Vagina (tissue), 2 donors: ENCODE measurements around the gene CCNB1IP1. TPM values are rescaled to one million over a fixed set of nuclear protein-coding genes. Genes with fewer than 3 reads are reported as not detected.

Experiments
- DNase-seq, 2 donors: peaks; one replicate each; pipeline ENCODE4 v3.0.0-alpha.2; 2017; ENCODE audit errors: extremely low spot score in 2 of 2
- H3K27ac ChIP-seq: fragments of 200-600 bp; sonication (generic); one replicate; pipeline ENCODE4 v1.5.1; 2019
- H3K27me3 ChIP-seq: fragments of 200-600 bp; sonication (generic); one replicate; pipeline ENCODE4 v1.5.1; 2019
- H3K36me3 ChIP-seq, 2 donors: fragments of 200-600 bp; sonication (generic); one replicate each; pipeline ENCODE4 v1.5.1; 2017 to 2019
- H3K4me1 ChIP-seq: fragments of 200-600 bp; sonication (generic); one replicate; pipeline ENCODE4 v1.5.1; 2019
- H3K4me3 ChIP-seq, 2 donors: fragments of 200-600 bp; sonication (generic); 1 replicate in 1 of 2; 2 replicates in 1 of 2; pipeline ENCODE4 v1.5.1; 2016 to 2019
- H3K9me3 ChIP-seq: fragments of 200-600 bp; sonication (generic); one replicate; pipeline ENCODE4 v1.5.1; 2019
- POLR2A ChIP-seq, 2 donors: fragments of 450-650 bp; IDR thresholded peaks; one replicate each; pipeline ENCODE4 v1.6.1; 2017; ENCODE audit warnings: antibody characterized with exemption in 2 of 2, mild to moderate bottlenecking in 2 of 2, moderate library complexity in 2 of 2
- POLR2AphosphoS5 ChIP-seq, 2 donors: sonication (generic); formaldehyde crosslinking; IDR thresholded peaks; one replicate each; pipeline ENCODE4 v1.9.0; 2017; ENCODE audit warnings: antibody characterized with exemption in 2 of 2, mild to moderate bottlenecking in 2 of 2, low read depth in 1 of 2; ENCODE audit not compliant: insufficient read depth in 1 of 2
- intact Hi-C: fragments of 100-400 bp; cut with DNase I; formaldehyde crosslinking; loops from one replicate; pipeline ENCODE4 v1.15.1; 2023
- total RNA-seq: library from RNA; depleted of rRNA; stranded (reverse); fragments of >200 nt; gene quantifications from one replicate; pipeline ENCODE4 v1.2.3, GENCODE V29; 2016
- TF ChIP-seq, protein P1 (sequence below), 3 experiments: fragments of 450-650 bp in 2 of 3; fragments of 200-600 bp in 1 of 3; sonication (generic) in 1 of 3; IDR thresholded peaks; one replicate each; pipeline ENCODE4 v1.5.1; 2017 to 2019; ENCODE audit warnings: antibody characterized with exemption in 3 of 3, mild to moderate bottlenecking in 2 of 3, moderate library complexity in 2 of 3

Gene CCNB1IP1, protein sequence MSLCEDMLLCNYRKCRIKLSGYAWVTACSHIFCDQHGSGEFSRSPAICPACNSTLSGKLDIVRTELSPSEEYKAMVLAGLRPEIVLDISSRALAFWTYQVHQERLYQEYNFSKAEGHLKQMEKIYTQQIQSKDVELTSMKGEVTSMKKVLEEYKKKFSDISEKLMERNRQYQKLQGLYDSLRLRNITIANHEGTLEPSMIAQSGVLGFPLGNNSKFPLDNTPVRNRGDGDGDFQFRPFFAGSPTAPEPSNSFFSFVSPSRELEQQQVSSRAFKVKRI
- 38.5 TPM for total RNA-seq

DNA sequence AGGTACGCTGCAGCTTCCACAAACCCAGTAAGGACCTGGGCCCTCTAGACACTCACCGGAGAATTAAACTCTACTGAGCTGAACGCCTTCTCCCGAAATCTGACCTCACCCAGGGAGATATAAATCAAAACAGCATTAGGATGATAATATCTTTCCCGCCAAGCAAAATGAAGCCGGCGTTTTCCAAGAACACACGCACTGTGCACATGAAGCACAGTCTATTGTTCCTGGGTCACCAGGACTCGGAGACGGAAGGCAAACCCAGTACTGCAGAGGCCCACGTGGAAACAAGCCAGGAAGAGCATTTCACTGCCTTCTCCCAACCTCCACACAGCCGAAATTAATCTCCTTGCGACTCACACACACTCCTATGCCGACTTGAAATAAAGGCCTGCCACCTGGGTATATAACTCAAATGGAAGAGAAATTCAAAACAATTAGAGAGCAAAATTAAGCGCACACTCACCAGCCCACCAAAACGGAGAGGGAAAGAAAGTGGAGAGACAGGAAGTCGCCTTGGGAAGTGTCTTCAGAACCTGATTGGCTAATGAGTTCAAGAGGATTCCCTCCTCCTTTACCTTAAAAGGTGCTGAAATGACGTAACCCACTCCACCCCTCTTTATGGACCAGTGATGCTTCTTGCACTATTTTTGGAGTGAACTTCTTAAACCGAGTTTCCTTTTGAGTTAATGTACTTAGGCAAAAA is at the start of gene CCNB1IP1:
TSS of gene CCNB1IP1 (minus strand) at position 492 of the 706 bp plus-strand sequence. CDS start 16,756 bp downstream, outside the sequence.
- no peaks in the 10 kb centered on the region for H3K36me3 ChIP-seq
- peak within 1 kb of the TSS; percentile 87 for H3K27ac ChIP-seq
- DNase-seq = peak in 1 of 2 donors; percentile 92
- H3K9me3 ChIP-seq = no peaks in the 10 kb centered on the region
- TF ChIP-seq POLR2A (IDR thresholded peaks at IDR 0.05) (peak in 1 of 2 donors; percentile 65), POLR2AphosphoS5 (IDR thresholded peaks at IDR 0.05; ENCODE audit: insufficient read depth in 1 of 2, low read depth in 1 of 2) (peak; percentile 50 to 93)
- TF ChIP-seq, protein P1, sequence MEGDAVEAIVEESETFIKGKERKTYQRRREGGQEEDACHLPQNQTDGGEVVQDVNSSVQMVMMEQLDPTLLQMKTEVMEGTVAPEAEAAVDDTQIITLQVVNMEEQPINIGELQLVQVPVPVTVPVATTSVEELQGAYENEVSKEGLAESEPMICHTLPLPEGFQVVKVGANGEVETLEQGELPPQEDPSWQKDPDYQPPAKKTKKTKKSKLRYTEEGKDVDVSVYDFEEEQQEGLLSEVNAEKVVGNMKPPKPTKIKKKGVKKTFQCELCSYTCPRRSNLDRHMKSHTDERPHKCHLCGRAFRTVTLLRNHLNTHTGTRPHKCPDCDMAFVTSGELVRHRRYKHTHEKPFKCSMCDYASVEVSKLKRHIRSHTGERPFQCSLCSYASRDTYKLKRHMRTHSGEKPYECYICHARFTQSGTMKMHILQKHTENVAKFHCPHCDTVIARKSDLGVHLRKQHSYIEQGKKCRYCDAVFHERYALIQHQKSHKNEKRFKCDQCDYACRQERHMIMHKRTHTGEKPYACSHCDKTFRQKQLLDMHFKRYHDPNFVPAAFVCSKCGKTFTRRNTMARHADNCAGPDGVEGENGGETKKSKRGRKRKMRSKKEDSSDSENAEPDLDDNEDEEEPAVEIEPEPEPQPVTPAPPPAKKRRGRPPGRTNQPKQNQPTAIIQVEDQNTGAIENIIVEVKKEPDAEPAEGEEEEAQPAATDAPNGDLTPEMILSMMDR (IDR thresholded peaks at IDR 0.05) = no peak
- H3K4me3 ChIP-seq = peak within 1 kb of the TSS; percentile 63 to 68
- H3K4me1 ChIP-seq = peaks cover 18% of the 10 kb centered on the region
- no peaks in the 10 kb centered on the region for H3K27me3 ChIP-seq
- intact Hi-C loops = no loop called here

DNA sequence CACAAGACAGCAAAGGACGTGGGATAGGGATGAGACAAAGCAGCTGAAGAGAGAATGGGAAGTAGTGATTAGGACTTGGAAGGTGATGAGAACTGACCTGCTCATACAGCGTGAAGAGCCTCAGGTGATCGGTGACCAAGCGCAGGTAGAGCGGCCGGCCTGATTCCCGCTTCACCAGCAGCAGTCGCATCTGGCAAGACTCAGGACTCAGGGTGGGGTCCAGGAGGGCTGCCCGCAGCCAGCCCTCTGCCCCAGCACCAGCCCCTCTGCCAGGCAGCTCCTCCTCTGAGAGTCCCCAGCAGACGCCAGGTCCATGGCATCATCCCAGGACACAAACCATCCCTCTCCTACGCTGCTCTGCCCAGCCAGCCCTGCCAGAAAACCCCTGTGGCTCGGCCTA is 49.4 kb upstream of the CCNB1IP1 start:
- Histone ChIP-seq H3K9me3 (no peaks in the 10 kb centered on the region), H3K36me3 (peaks cover 2 to 95% of the 10 kb centered on the region in 2 donors), H3K27ac (no peak overlapping the region), H3K4me3 (no peak overlapping the region), H3K27me3 (no peaks in the 10 kb centered on the region), H3K4me1 (no peaks in the 10 kb centered on the region)
- no peak for DNase-seq
- intact Hi-C loops = no loop called here
- TF ChIP-seq POLR2A (IDR thresholded peaks at IDR 0.05) (no peak), POLR2AphosphoS5 (IDR thresholded peaks at IDR 0.05; ENCODE audit: insufficient read depth in 1 of 2, low read depth in 1 of 2) (no peak)
- TF ChIP-seq, protein P1 (IDR thresholded peaks at IDR 0.05) = no peak

- no peaks in the 10 kb centered on the region for H3K4me1 ChIP-seq
- peaks cover 2 to 98% of the 10 kb centered on the region in 2 donors for H3K36me3 ChIP-seq
- TF ChIP-seq POLR2A (IDR thresholded peaks at IDR 0.05) = no peak
- TF ChIP-seq, protein P1 (IDR thresholded peaks at IDR 0.05) = no peak
- no peak for TF ChIP-seq POLR2AphosphoS5 (IDR thresholded peaks at IDR 0.05; ENCODE audit: insufficient read depth in 1 of 2, low read depth in 1 of 2)
- no peak overlapping the region for H3K27ac ChIP-seq
- no peaks in the 10 kb centered on the region for H3K27me3 ChIP-seq
- no peak overlapping the region for H3K4me3 ChIP-seq
- no peak for DNase-seq
- H3K9me3 ChIP-seq = no peaks in the 10 kb centered on the region
- intact Hi-C loops = no loop called here
These were observed 48.3 kb upstream of the CCNB1IP1 start for GRCh38 chr14:20381341-20381740.

- intact Hi-C loops = no loop called here
- Histone ChIP-seq H3K9me3 (no peaks in the 10 kb centered on the region), H3K27ac (no peak overlapping the region), H3K4me1 (no peaks in the 10 kb centered on the region), H3K36me3 (peaks cover 2 to 98% of the 10 kb centered on the region in 2 donors), H3K27me3 (no peaks in the 10 kb centered on the region), H3K4me3 (no peak overlapping the region)
- TF ChIP-seq POLR2A (IDR thresholded peaks at IDR 0.05) = no peak
- TF ChIP-seq, protein P1 (IDR thresholded peaks at IDR 0.05) = no peak
- TF ChIP-seq POLR2AphosphoS5 (IDR thresholded peaks at IDR 0.05; ENCODE audit: insufficient read depth in 1 of 2, low read depth in 1 of 2) = no peak
- no peak for DNase-seq
These were observed 47.6 kb upstream of the CCNB1IP1 start for GRCh38 chr14:20380681-20381080.

DNA sequence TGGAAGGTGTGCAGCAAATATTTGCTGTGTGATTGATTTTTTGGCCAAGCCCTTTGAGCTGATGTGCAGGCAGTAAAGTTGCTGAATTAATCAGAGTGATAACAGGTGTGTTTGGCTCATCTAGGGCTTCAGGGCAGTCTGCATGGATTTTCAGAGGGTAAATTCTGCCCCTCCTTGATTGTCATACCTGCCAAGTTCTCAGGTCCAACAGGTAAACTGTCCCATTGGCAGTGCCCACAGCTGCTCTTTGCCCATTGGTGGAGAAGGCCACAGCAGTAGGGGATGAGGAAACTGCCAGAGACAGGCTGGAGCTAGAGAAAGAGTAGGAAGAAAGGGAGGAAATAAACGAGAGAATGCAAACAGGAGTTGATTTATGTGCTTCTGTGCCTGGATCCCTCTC is 46.7 kb upstream of the CCNB1IP1 start:
- Histone ChIP-seq H3K27me3 (no peaks in the 10 kb centered on the region), H3K9me3 (no peaks in the 10 kb centered on the region), H3K4me3 (no peak overlapping the region), H3K4me1 (no peaks in the 10 kb centered on the region), H3K36me3 (peaks cover 2 to 98% of the 10 kb centered on the region in 2 donors), H3K27ac (no peak overlapping the region)
- DNase-seq = no peak
- intact Hi-C loops = no loop called here
- TF ChIP-seq POLR2A (IDR thresholded peaks at IDR 0.05) (no peak), POLR2AphosphoS5 (IDR thresholded peaks at IDR 0.05; ENCODE audit: insufficient read depth in 1 of 2, low read depth in 1 of 2) (no peak)
- TF ChIP-seq, protein P1 (IDR thresholded peaks at IDR 0.05) = no peak
